ENCODE results near the gene CDC42BPA. TPM values are rescaled to one million over a fixed set of nuclear protein-coding genes. Genes with fewer than 3 reads are reported as not detected.

CDC42BPA gene
- total RNA-seq, 2 donors from 2014 or later: 30.0 to 34.3 TPM

- Mint-ChIP-seq H3K27me3 (ENCODE audit: insufficient read depth) (no peaks in the 10 kb centered on the region), H3K27ac (no peak overlapping the region), H3K9me3 (no peaks in the 10 kb centered on the region), H3K4me3 (no peak overlapping the region), H3K36me3 (ENCODE audit: low read depth) (peaks cover 14% of the 10 kb centered on the region), H3K4me1 (peaks cover 6% of the 10 kb centered on the region)
- 94 to 100% methylated on average over 3 of the region's 3 CpGs for WGBS, 2 experiments (ENCODE audit: insufficient coverage in 1 of 2, insufficient read length in 1 of 2)
- no peak for DNase-seq
- Histone ChIP-seq H3K4me3 (ENCODE audit: low read length) (no peak overlapping the region), H3K9ac (ENCODE audit: extremely low read depth, low read length, poor library complexity, severe bottlenecking) (no peak overlapping the region), H3K4me1 (ENCODE audit: control insufficient read depth, insufficient read depth, low read length) (no peaks in the 10 kb centered on the region), H3K27ac (ENCODE audit: low read depth, low read length) (no peak overlapping the region), H3K27me3 (ENCODE audit: control insufficient read depth, insufficient read depth, low read length, poor library complexity, severe bottlenecking) (no peaks in the 10 kb centered on the region), H3K36me3 (ENCODE audit: control insufficient read depth, insufficient read depth, low read length) (no peaks in the 10 kb centered on the region), H3K9me3 (ENCODE audit: control insufficient read depth, low read length) (no peaks in the 10 kb centered on the region)
- TF ChIP-seq CTCF (conservative IDR thresholded peaks at IDR 0.05): no peak
Measured at GRCh38 chr1:227156520-227156919, 161.8 kb downstream of the CDC42BPA start.

- Mint-ChIP-seq H3K27me3 (ENCODE audit: insufficient read depth) (no peaks in the 10 kb centered on the region), H3K27ac (no peak overlapping the region), H3K9me3 (no peaks in the 10 kb centered on the region), H3K4me1 (peaks cover 6% of the 10 kb centered on the region), H3K4me3 (no peak overlapping the region), H3K36me3 (ENCODE audit: low read depth) (peaks cover 13% of the 10 kb centered on the region)
- no peaks in the 10 kb centered on the region for H3K36me3 ChIP-seq (ENCODE audit: control insufficient read depth, insufficient read depth, low read length)
- no peaks in the 10 kb centered on the region for H3K27me3 ChIP-seq (ENCODE audit: control insufficient read depth, insufficient read depth, low read length, poor library complexity, severe bottlenecking)
- no peaks in the 10 kb centered on the region for H3K9me3 ChIP-seq (ENCODE audit: control insufficient read depth, low read length)
- WGBS, 2 experiments (ENCODE audit: insufficient coverage in 1 of 2, insufficient read length in 1 of 2): 99 to 100% methylated on average over 3 of the region's 4 CpGs
- no peak for TF ChIP-seq CTCF (conservative IDR thresholded peaks at IDR 0.05)
- DNase-seq: no peak
- H3K4me1 ChIP-seq (ENCODE audit: control insufficient read depth, insufficient read depth, low read length): no peaks in the 10 kb centered on the region
- no peak overlapping the region for H3K27ac ChIP-seq (ENCODE audit: low read depth, low read length)
- H3K4me3 ChIP-seq (ENCODE audit: low read length): no peak overlapping the region
- H3K9ac ChIP-seq (ENCODE audit: extremely low read depth, low read length, poor library complexity, severe bottlenecking): no peak overlapping the region
Measured at GRCh38 chr1:227155688-227156087, 162.6 kb downstream of the CDC42BPA start.

GRCh38 chr1:227155004-227155403 is 163.3 kb downstream of the CDC42BPA start:
- Histone ChIP-seq H3K9ac (ENCODE audit: extremely low read depth, low read length, poor library complexity, severe bottlenecking) (no peak overlapping the region), H3K4me3 (ENCODE audit: low read length) (no peak overlapping the region), H3K36me3 (ENCODE audit: control insufficient read depth, insufficient read depth, low read length) (no peaks in the 10 kb centered on the region), H3K9me3 (ENCODE audit: control insufficient read depth, low read length) (no peaks in the 10 kb centered on the region), H3K27ac (ENCODE audit: low read depth, low read length) (no peak overlapping the region), H3K4me1 (ENCODE audit: control insufficient read depth, insufficient read depth, low read length) (no peaks in the 10 kb centered on the region), H3K27me3 (ENCODE audit: control insufficient read depth, insufficient read depth, low read length, poor library complexity, severe bottlenecking) (no peaks in the 10 kb centered on the region)
- H3K4me3 Mint-ChIP-seq: no peak overlapping the region
- H3K27me3 Mint-ChIP-seq (ENCODE audit: insufficient read depth): no peaks in the 10 kb centered on the region
- peaks cover 6% of the 10 kb centered on the region for H3K4me1 Mint-ChIP-seq
- H3K27ac Mint-ChIP-seq: no peak overlapping the region
- DNase-seq: no peak
- 90% methylated on average over 2 of the region's 2 CpGs; no CpG with 5 or more reads in 1 of the 2 experiments for WGBS, 2 experiments (ENCODE audit: insufficient coverage in 1 of 2, insufficient read length in 1 of 2)
- TF ChIP-seq CTCF (conservative IDR thresholded peaks at IDR 0.05): no peak
- H3K36me3 Mint-ChIP-seq (ENCODE audit: low read depth): peaks cover 8% of the 10 kb centered on the region
- no peaks in the 10 kb centered on the region for H3K9me3 Mint-ChIP-seq
